Fibroblast of mammary gland (primary cell): ENCODE results near the gene MAB21L4.

Source experiments
- DNase-seq: peaks from one replicate; pipeline ENCODE4 v3.0.0-alpha.2; 2010; ENCODE audit warnings: low read depth
- H3K4me3 ChIP-seq: 2 replicates; pipeline ENCODE4 v1.5.1; 2011; ENCODE audit warnings: low read depth, mild to moderate bottlenecking, low read length, moderate library complexity; ENCODE audit not compliant: control insufficient read depth
- CTCF ChIP-seq: conservative IDR thresholded peaks from 2 replicates; pipeline ENCODE4 v1.5.1; 2011; ENCODE audit warnings: low read depth, low read length, inconsistent platforms; ENCODE audit not compliant: control insufficient read depth, insufficient read depth

MAB21L4 gene

GRCh38 chr2:240919786-240920782 lies 24.1 kb upstream of the MAB21L4 start:
- H3K4me3 ChIP-seq = no peak overlapping the region
- DNase-seq = no peak
- no peak for TF ChIP-seq CTCF

- H3K4me3 ChIP-seq = no peak overlapping the region
- TF ChIP-seq CTCF = no peak
- no peak for DNase-seq
Observed at GRCh38 chr2:240919161-240919781, 23.3 kb upstream of the MAB21L4 start.

GRCh38 chr2:240918258-240919091 lies 22.5 kb upstream of the MAB21L4 start:
- no peak overlapping the region for H3K4me3 ChIP-seq
- DNase-seq = no peak
- no peak for TF ChIP-seq CTCF

GRCh38 chr2:240917684-240918257 lies 21.8 kb upstream of the MAB21L4 start:
- no peak for TF ChIP-seq CTCF
- DNase-seq = no peak
- H3K4me3 ChIP-seq = no peak overlapping the region

- no peak for DNase-seq
- no peak for TF ChIP-seq CTCF
- no peak overlapping the region for H3K4me3 ChIP-seq
Observed at GRCh38 chr2:240917009-240917683, 21.2 kb upstream of the MAB21L4 start.
